NT2/D1 (cell line): ENCODE measurements around the gene IGFBP6.

ENCODE experiments used
- DNase-seq: peaks from one replicate; pipeline ENCODE4 v3.0.0-alpha.2; 2011; ENCODE audit warnings: low read depth, low spot score
- H3K27me3 ChIP-seq: 2 replicates; pipeline ENCODE4 v1.6.0; 2011; ENCODE audit warnings: mild to moderate bottlenecking; ENCODE audit not compliant: insufficient read length, insufficient read depth
- H3K36me3 ChIP-seq: 2 replicates; pipeline ENCODE4 v1.6.1; 2011; ENCODE audit warnings: mild to moderate bottlenecking, low read length, mixed read lengths; ENCODE audit not compliant: insufficient read depth, insufficient read length
- H3K4me1 ChIP-seq: 2 replicates; pipeline ENCODE4 v1.5.1; 2011; ENCODE audit not compliant: insufficient read depth, insufficient read length
- H3K4me3 ChIP-seq: 2 replicates; pipeline ENCODE4 v1.5.1; 2011; ENCODE audit warnings: low read depth; ENCODE audit not compliant: insufficient read length
- H3K9ac ChIP-seq: 2 replicates; pipeline ENCODE4 v1.6.0; 2011; ENCODE audit warnings: low read depth; ENCODE audit not compliant: insufficient read length
- H3K9me3 ChIP-seq: 2 replicates; pipeline ENCODE4 v1.5.1; 2011; ENCODE audit warnings: mild to moderate bottlenecking, low read length; ENCODE audit not compliant: insufficient read depth
- SUZ12 ChIP-seq: IDR thresholded peaks from 2 replicates; pipeline ENCODE4 v1.6.1; 2011; ENCODE audit not compliant: insufficient read length, insufficient read depth; ENCODE audit errors: extremely low read depth
- YY1 ChIP-seq: IDR thresholded peaks from 2 replicates; pipeline ENCODE4 v1.6.1; 2011; ENCODE audit not compliant: insufficient read length, insufficient read depth
- ZNF274 ChIP-seq: IDR thresholded peaks from 2 replicates; pipeline ENCODE4 v1.6.1; 2011; ENCODE audit warnings: mild to moderate bottlenecking, low read depth, low read length

Gene IGFBP6

DNA sequence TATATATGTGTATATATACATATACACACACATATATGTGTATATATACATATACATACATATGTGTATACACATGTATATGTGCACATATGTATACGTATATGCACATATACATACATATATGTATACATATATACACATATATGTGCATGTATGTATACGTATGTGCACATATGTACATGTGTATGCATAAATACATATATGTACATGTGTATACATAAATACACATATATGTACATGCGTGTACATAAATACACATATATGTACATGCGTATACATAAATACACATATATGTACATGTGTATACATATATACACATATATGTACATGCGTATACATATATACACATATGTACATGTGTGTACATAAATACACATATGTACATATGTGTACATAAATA, 49.7 kb downstream of the IGFBP6 start:
- Histone ChIP-seq H3K9ac (no peak overlapping the region), H3K36me3 (no peaks in the 10 kb centered on the region), H3K27me3 (no peaks in the 10 kb centered on the region), H3K4me3 (no peak overlapping the region), H3K9me3 (peaks cover 6% of the 10 kb centered on the region), H3K4me1 (no peaks in the 10 kb centered on the region)
- no peak for TF ChIP-seq SUZ12
- no peak for TF ChIP-seq YY1
- TF ChIP-seq ZNF274, result no peak
- DNase-seq, result no peak

- Histone ChIP-seq H3K4me3 (no peak overlapping the region), H3K9me3 (peaks cover 6% of the 10 kb centered on the region), H3K9ac (no peak overlapping the region), H3K27me3 (no peaks in the 10 kb centered on the region), H3K36me3 (no peaks in the 10 kb centered on the region), H3K4me1 (no peaks in the 10 kb centered on the region)
- TF ChIP-seq YY1 (no peak), ZNF274 (no peak), SUZ12 (no peak)
- no peak for DNase-seq
Observed at GRCh38 chr12:53147653-53148052, 50.2 kb downstream of the IGFBP6 start.

GRCh38 chr12:53151039-53151438, 53.6 kb downstream of the IGFBP6 start:
- H3K4me3 ChIP-seq, result no peak overlapping the region
- H3K4me1 ChIP-seq, result no peaks in the 10 kb centered on the region
- no peaks in the 10 kb centered on the region for H3K36me3 ChIP-seq
- H3K9me3 ChIP-seq, result peaks cover 6% of the 10 kb centered on the region
- H3K27me3 ChIP-seq, result no peaks in the 10 kb centered on the region
- H3K9ac ChIP-seq, result no peak overlapping the region
- TF ChIP-seq YY1 (no peak), ZNF274 (no peak), SUZ12 (no peak)
- no peak for DNase-seq
